GM12878 (cell line): ENCODE results near the gene CPO. TPM values are rescaled to one million over a fixed set of nuclear protein-coding genes. Genes with fewer than 3 reads are reported as not detected.

Experiments
- ATAC-seq: fragments of 200-7000 bp; cut with Tn5 transposase; 3 replicates; pipeline ENCODE4 v1.9.1; 2020; ENCODE audit warnings: mild to moderate bottlenecking, moderate library complexity
- BruUV-seq: library from RNA; stranded (reverse); fragments of 400-500 nt; replicated peaks from 2 replicates; lab custom pipeline; 2021; lab: Mats Ljungman, UMichigan
- CTCF ChIA-PET: fragments of 300-600 bp; sonication (Branson Sonifier 250); formaldehyde crosslinking; extraction: SDS; loops from one replicate; lab custom pipeline; 2021; ENCODE audit warnings: inconsistent platforms; lab: Yijun Ruan, JAX
- POLR2A ChIA-PET: fragments of 350-600 bp; formaldehyde crosslinking; extraction: SDS; loops from one replicate; lab custom pipeline; 2021; ENCODE audit warnings: inconsistent platforms; lab: Charles Lee
- RAD21 ChIA-PET: fragments of 300-600 bp; sonication (Branson Sonifier 250); formaldehyde crosslinking; loops from one replicate; lab custom pipeline; 2023; ENCODE audit warnings: antibody characterized with exemption; ENCODE audit not compliant: unreplicated experiment; lab: Charles Lee
- SMC1A ChIA-PET: fragments of 300-600 bp; sonication (Branson Sonifier 250); formaldehyde crosslinking; loops from one replicate; lab custom pipeline; 2023; ENCODE audit not compliant: unreplicated experiment, uncharacterized antibody; lab: Charles Lee
- DNase-seq: peaks from one replicate; pipeline ENCODE4 v3.0.0-alpha.2; 2011; ENCODE audit warnings: low read depth, low spot score
- FAIRE-seq: peaks from 3 replicates; lab custom pipeline; 2011; peaks lifted over from hg19 to GRCh38; lab: Jason Lieb, UNC
- H2AFZ ChIP-seq: 2 replicates; pipeline ENCODE4 v1.6.0; 2011; ENCODE audit warnings: low read depth, low read length, control low read depth; ENCODE audit not compliant: control insufficient read depth
- H3K27ac ChIP-seq: 2 replicates; pipeline ENCODE4 v1.5.1; 2011; ENCODE audit warnings: control low read depth; ENCODE audit not compliant: control insufficient read depth, insufficient read depth
- H3K27me3 ChIP-seq, 2 experiments: replicated peaks in 1 of 2; 2 replicates each; pipeline versions ENCODE4 v1.6.0 to v1.6.1; 2011; ENCODE audit warnings: low read length in 1 of 2; ENCODE audit not compliant: control insufficient read depth in 2 of 2, insufficient read depth in 2 of 2
- H3K36me3 ChIP-seq, 2 experiments: 2 replicates each; pipeline ENCODE4 v1.5.1; 2011; ENCODE audit warnings: low read length in 1 of 2; ENCODE audit not compliant: control insufficient read depth in 2 of 2, insufficient read depth in 2 of 2
- H3K4me1 ChIP-seq: 2 replicates; pipeline ENCODE4 v1.6.1; 2011; ENCODE audit warnings: mild to moderate bottlenecking, low read length, moderate library complexity, mixed read lengths; ENCODE audit not compliant: control insufficient read depth, insufficient read depth
- H3K4me2 ChIP-seq: 2 replicates; pipeline ENCODE4 v1.6.0; 2011; ENCODE audit warnings: control low read depth; ENCODE audit not compliant: control insufficient read depth, insufficient read depth
- H3K4me3 ChIP-seq: fragments of 200-600 bp; sonication (generic); 2 replicates; pipeline ENCODE4 v1.5.1; 2016
- H3K79me2 ChIP-seq: 2 replicates; pipeline ENCODE4 v1.6.0; 2011; ENCODE audit warnings: low read length; ENCODE audit not compliant: control insufficient read depth, insufficient read depth
- H3K9ac ChIP-seq: 2 replicates; pipeline ENCODE4 v1.8.0; 2011; ENCODE audit warnings: low read length, control low read depth, mixed read lengths; ENCODE audit not compliant: control insufficient read depth, insufficient read depth
- H3K9me3 ChIP-seq: replicated peaks from 3 replicates; pipeline ENCODE4 v1.5.1; 2011; ENCODE audit warnings: mild to moderate bottlenecking, low read length; ENCODE audit not compliant: control insufficient read depth, insufficient read depth
- H4K20me1 ChIP-seq: 2 replicates; pipeline ENCODE4 v1.6.0; 2011; ENCODE audit not compliant: control insufficient read depth, insufficient read depth
- ATF7 ChIP-seq: fragments of 450-650 bp; IDR thresholded peaks from 2 replicates; pipeline ENCODE4 v1.6.1; 2016; ENCODE audit warnings: low read depth, mild to moderate bottlenecking
- BHLHE40 ChIP-seq, 2 experiments: fragments of 450-650 bp in 1 of 2; IDR thresholded peaks; 2 replicates each; pipeline ENCODE4 v1.6.1; 2011 to 2017; ENCODE audit warnings: low read depth in 2 of 2, borderline replicate concordance in 1 of 2, improper control_type of control experiment in 1 of 2, low read length in 1 of 2, mild to moderate bottlenecking in 1 of 2
- BMI1 ChIP-seq: fragments of 450-650 bp; IDR thresholded peaks from 2 replicates; pipeline ENCODE4 v1.6.1; 2016; ENCODE audit warnings: mild to moderate bottlenecking, moderate library complexity, borderline replicate concordance
- ESRRA ChIP-seq: IDR thresholded peaks from 2 replicates; pipeline ENCODE4 v1.6.1; 2012; ENCODE audit warnings: mild to moderate bottlenecking, low read length, improper control_type of control experiment
- FOXK2 ChIP-seq: fragments of 450-650 bp; IDR thresholded peaks from 2 replicates; pipeline ENCODE4 v1.6.1; 2017; ENCODE audit warnings: mild to moderate bottlenecking, moderate library complexity
- IKZF2 ChIP-seq, 2 experiments: fragments of 450-650 bp; IDR thresholded peaks; 2 replicates each; pipeline ENCODE4 v1.6.1; 2017; ENCODE audit warnings: mild to moderate bottlenecking in 2 of 2, moderate library complexity in 2 of 2
- JUND ChIP-seq: IDR thresholded peaks from 2 replicates; pipeline ENCODE4 v1.6.1; 2012; ENCODE audit warnings: low read depth, mild to moderate bottlenecking, low read length, improper control_type of control experiment, moderate library complexity
- NFIC ChIP-seq: IDR thresholded peaks from 2 replicates; pipeline ENCODE4 v1.6.1; 2012; ENCODE audit warnings: low read depth, mild to moderate bottlenecking, inconsistent platforms, low read length, moderate library complexity
- NFXL1 ChIP-seq: fragments of 450-650 bp; IDR thresholded peaks from 2 replicates; pipeline ENCODE4 v1.6.1; 2017; ENCODE audit warnings: antibody characterized with exemption, mild to moderate bottlenecking, borderline replicate concordance
- POLR2A ChIP-seq: IDR thresholded peaks from 2 replicates; pipeline ENCODE4 v1.6.1; 2011; ENCODE audit warnings: low read depth, mild to moderate bottlenecking, low read length
- POLR2AphosphoS5 ChIP-seq: IDR thresholded peaks from 2 replicates; pipeline ENCODE4 v1.6.1; 2011; ENCODE audit warnings: mild to moderate bottlenecking, low read length, inconsistent platforms
- SMAD1 ChIP-seq: fragments of 450-650 bp; IDR thresholded peaks from 2 replicates; pipeline ENCODE4 v1.6.1; 2018; ENCODE audit warnings: mild to moderate bottlenecking, low read depth; ENCODE audit not compliant: partially characterized antibody
- SMARCA5 ChIP-seq: fragments of 450-650 bp; IDR thresholded peaks from 2 replicates; pipeline ENCODE4 v1.6.1; 2017; ENCODE audit warnings: mild to moderate bottlenecking
- SP1 ChIP-seq: IDR thresholded peaks from one replicate; pipeline ENCODE4 v1.6.1; 2011; ENCODE audit warnings: low read depth, low read length
- SREBF2 ChIP-seq: IDR thresholded peaks from 2 replicates; pipeline ENCODE4 v1.6.1; 2012; ENCODE audit warnings: mild to moderate bottlenecking, low read length
- SUZ12 ChIP-seq: fragments of 200-600 bp; sonication (generic); IDR thresholded peaks from one replicate; pipeline ENCODE4 v1.6.1; 2018; ENCODE audit warnings: antibody characterized with exemption, mild to moderate bottlenecking; ENCODE audit not compliant: unreplicated experiment
- TARDBP ChIP-seq: IDR thresholded peaks from 2 replicates; pipeline ENCODE4 v1.6.1; 2016; ENCODE audit warnings: borderline replicate concordance
- ZNF207 ChIP-seq: fragments of 450-650 bp; IDR thresholded peaks from 2 replicates; pipeline ENCODE4 v1.6.1; 2014; ENCODE audit warnings: antibody characterized with exemption, mild to moderate bottlenecking, borderline replicate concordance
- WGBS: methylation state at CpG from one replicate; pipeline ENCODE4 v1.1.6; 2016; ENCODE audit warnings: low lambda C conversion rate; ENCODE audit not compliant: insufficient replicate concordance, insufficient coverage; ENCODE audit errors: missing lambda C conversion rate; 5-methylcytosine and 5-hydroxymethylcytosine counted together
- in situ Hi-C: fragments of 300-500 bp; cut with MboI; formaldehyde crosslinking; loops from 9 replicates; pipeline ENCODE4 v1.14.3; 2018; ENCODE audit warnings: mixed read lengths
- intact Hi-C: fragments of 100-400 bp; cut with micrococcal nuclease; formaldehyde crosslinking; loops from one replicate; pipeline ENCODE4 v1.14.2; 2022; ENCODE audit not compliant: unreplicated experiment
- polyA plus RNA-seq, 11 experiments: library from polyadenylated mRNA; depleted of rRNA in 4 of 11; unstranded in 6 of 11; stranded (reverse) in 5 of 11; fragments of >200 nt; fragmentation: Nextera tagmentation in 4 of 11; fragmentation: Illumina TruSeq in 1 of 11; extraction: Ambion mirVana in 4 of 11; extraction: Trizol in 1 of 11; gene quantifications; 1 replicate in 1 of 11; 2 replicates in 10 of 11; pipeline versions ENCODE4 v1.2.1 to v1.2.3, GENCODE V29; 2011 to 2016; ENCODE audit warnings: inconsistent platforms in 2 of 11, missing spikeins in 2 of 11, low read depth in 1 of 11
- total RNA-seq, 4 experiments: library from RNA; depleted of rRNA in 3 of 4; stranded (reverse); fragments of >200 nt in 3 of 4; fragmentation: Illumina TruSeq in 1 of 4; extraction: Trizol in 1 of 4; gene quantifications; 2 replicates each; pipeline versions ENCODE4 v1.2.1 to v1.2.3, GENCODE V29; 2013 to 2021
- TF ChIP-seq, protein P1 (sequence below): fragments of 450-650 bp; formaldehyde crosslinking; IDR thresholded peaks from 2 replicates; pipeline ENCODE4 v1.4.0; 2022; ENCODE audit warnings: mild to moderate bottlenecking, moderate library complexity

Gene CPO
- total and polyA plus RNA-seq, 10 of the 15 experiments (the other 5 are each of a cell fraction or from before 2014, with no cell fraction given), result 0.13 to 0.14 TPM; not detected in 8

GRCh38 chr2:206920310-206920709 is 19.0 kb upstream of the CPO start:
- Histone ChIP-seq H4K20me1 (no peaks in the 10 kb centered on the region), H3K27me3 (no peaks in the 10 kb centered on the region), H3K4me3 (no peak overlapping the region), H3K36me3 (no peaks in the 10 kb centered on the region), H3K4me2 (no peak overlapping the region), H2AFZ (no peak overlapping the region), H3K27ac (no peak overlapping the region), H3K9me3 (no peaks in the 10 kb centered on the region), H3K79me2 (no peaks in the 10 kb centered on the region), H3K4me1 (no peaks in the 10 kb centered on the region), H3K9ac (no peak overlapping the region)
- ChIA-PET RAD21 (no interaction called here), SMC1A (no interaction called here), POLR2A (interaction anchor here (0.6 kb wide), 1 partner anchor 104 kb away, joined by 7 read pairs; no protein-coding TSS in a partner anchor), CTCF (interaction anchor here (0.6 to 1.9 kb wide), 2 partner anchors 119 to 187 kb away, joined by 3 to 4 read pairs; no protein-coding TSS in a partner anchor)
- FAIRE-seq, result no peak
- intact Hi-C loops, result no loop called here
- no peak for TF ChIP-seq NFIC
- no peak for TF ChIP-seq JUND
- TF ChIP-seq POLR2AphosphoS5, result no peak
- TF ChIP-seq TARDBP, result no peak
- TF ChIP-seq SP1, result no peak
- no peak for TF ChIP-seq ZNF207
- TF ChIP-seq POLR2A, result no peak
- no peak for TF ChIP-seq IKZF2 (IDR thresholded peaks at IDR 0.05)
- no peak for TF ChIP-seq ATF7
- TF ChIP-seq SMARCA5, result no peak
- TF ChIP-seq SMAD1, result no peak
- TF ChIP-seq BHLHE40 (IDR thresholded peaks at IDR 0.05; ENCODE audit: borderline replicate concordance in 1 of 2, low read depth in 2 of 2, low read length in 1 of 2), result no peak
- TF ChIP-seq SREBF2, result no peak
- TF ChIP-seq FOXK2, result no peak
- no peak for TF ChIP-seq BMI1
- TF ChIP-seq NFXL1, result no peak
- TF ChIP-seq SUZ12, result no peak
- TF ChIP-seq, protein P1, sequence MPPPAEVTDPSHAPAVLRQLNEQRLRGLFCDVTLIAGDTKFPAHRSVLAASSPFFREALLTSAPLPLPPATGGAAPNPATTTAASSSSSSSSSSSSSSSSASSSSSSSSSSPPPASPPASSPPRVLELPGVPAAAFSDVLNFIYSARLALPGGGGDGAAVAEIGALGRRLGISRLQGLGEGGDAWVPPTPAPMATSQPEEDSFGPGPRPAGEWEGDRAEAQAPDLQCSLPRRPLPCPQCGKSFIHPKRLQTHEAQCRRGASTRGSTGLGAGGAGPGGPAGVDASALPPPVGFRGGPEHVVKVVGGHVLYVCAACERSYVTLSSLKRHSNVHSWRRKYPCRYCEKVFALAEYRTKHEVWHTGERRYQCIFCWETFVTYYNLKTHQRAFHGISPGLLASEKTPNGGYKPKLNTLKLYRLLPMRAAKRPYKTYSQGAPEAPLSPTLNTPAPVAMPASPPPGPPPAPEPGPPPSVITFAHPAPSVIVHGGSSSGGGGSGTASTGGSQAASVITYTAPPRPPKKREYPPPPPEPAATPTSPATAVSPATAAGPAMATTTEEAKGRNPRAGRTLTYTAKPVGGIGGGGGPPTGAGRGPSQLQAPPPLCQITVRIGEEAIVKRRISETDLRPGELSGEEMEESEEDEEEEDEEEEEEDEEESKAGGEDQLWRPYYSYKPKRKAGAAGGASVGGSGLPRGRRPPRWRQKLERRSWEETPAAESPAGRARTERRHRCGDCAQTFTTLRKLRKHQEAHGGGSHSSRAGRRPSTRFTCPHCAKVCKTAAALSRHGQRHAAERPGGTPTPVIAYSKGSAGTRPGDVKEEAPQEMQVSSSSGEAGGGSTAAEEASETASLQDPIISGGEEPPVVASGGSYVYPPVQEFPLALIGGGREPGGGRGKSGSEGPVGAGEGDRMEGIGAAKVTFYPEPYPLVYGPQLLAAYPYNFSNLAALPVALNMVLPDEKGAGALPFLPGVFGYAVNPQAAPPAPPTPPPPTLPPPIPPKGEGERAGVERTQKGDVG (CRISPR knock-in tag), result no peak
- no peak for TF ChIP-seq ESRRA
- ATAC-seq, result no peak
- in situ Hi-C loops, result no loop called here
- WGBS, result 53% methylated on average over 3 of the region's 3 CpGs
- no TSS peak for BruUV-seq
- no peak for DNase-seq
